ENCODE results near the gene MICB.

The MICB gene

DNA sequence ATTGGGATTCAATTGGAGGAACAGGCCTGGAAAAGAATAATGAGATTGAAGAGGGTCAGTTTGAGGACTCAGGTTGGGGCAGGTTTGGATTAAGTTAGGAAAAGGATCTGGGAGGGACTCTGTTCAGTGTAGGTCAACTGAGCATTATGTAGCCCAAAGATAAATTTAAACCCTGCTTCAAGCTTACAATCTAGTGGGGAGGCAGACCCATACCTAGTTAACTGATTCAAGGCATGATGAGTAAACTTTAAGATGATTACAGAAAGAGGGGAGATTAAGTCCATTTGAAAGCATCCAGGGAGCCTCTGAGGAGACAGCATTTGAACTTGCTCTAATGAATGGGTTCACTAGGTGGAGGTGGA lies 62.7 kb downstream of the MICB start:
- POLR2A ChIA-PET = interaction anchor here (1.5 to 2.7 kb wide), 3 partner anchors 9 to 177 kb away, joined by 5 to 13 read pairs (median 7); partner anchors contain the start of gene LST1
- peaks cover 0 to 4% (median 1%) of the 10 kb centered on the region in 4 experiments for H3K36me3 ChIP-seq (ENCODE audit: control insufficient read depth in 4 of 4, insufficient read depth in 4 of 4, low read length in 3 of 4)

More for the DNA sequence above, 62.7 kb downstream of the MICB start:
- peak overlapping the region in 1 of 2 experiments; percentile 69 for H3K27ac ChIP-seq (ENCODE audit: insufficient read depth in 1 of 2, low read depth in 1 of 2, low read length in 2 of 2, poor library complexity in 1 of 2, severe bottlenecking in 2 of 2)
- H3K4me1 ChIP-seq (ENCODE audit: control extremely low read depth in 1 of 4, control insufficient read depth in 4 of 4, insufficient read depth in 4 of 4, low read length in 3 of 4) = peaks cover 30 to 83% (median 61%) of the 10 kb centered on the region in 4 experiments
- CTCF ChIA-PET = interaction anchor here (1.3 to 24.7 kb wide), 4 partner anchors 11 to 36 kb away, joined by 4 to 557 read pairs (median 82); partner anchors contain the start of genes LST1, LTB, NCR3 and NFKBIL1
- H3K27me3 ChIP-seq (replicated peaks in 2 of 5; ENCODE audit: control insufficient read depth in 4 of 5, insufficient read depth in 5 of 5, low read length in 4 of 5) = no peaks in the 10 kb centered on the region
- no peaks in the 10 kb centered on the region for H3K9me3 ChIP-seq (ENCODE audit: control extremely low read depth in 1 of 5, control insufficient read depth in 4 of 5, insufficient read depth in 2 of 5, low read depth in 1 of 5, low read length in 4 of 5)
- DNase-seq = no peak
- H3K4me3 ChIP-seq (ENCODE audit: control insufficient read depth in 1 of 7, extremely low read depth in 1 of 7, insufficient read depth in 4 of 7, low read depth in 2 of 7, low read length in 6 of 7) = peak overlapping the region in 5 of 7 experiments; percentile 16 to 64 (median 33)

All from common myeloid progenitor, CD34-positive (primary cell).